GM18861 (cell line): ENCODE results near the gene FMR1NB.

Experiments
- ATAC-seq: cut with Tn5 transposase; IDR thresholded peaks from one replicate; pipeline ENCODE4 v1.9.1; 2021; ENCODE audit not compliant: unreplicated experiment

FMR1NB gene

GRCh38 chrX:148069759-148070503, 88.8 kb downstream of the FMR1NB start:
- ATAC-seq: peak; percentile 82

DNA sequence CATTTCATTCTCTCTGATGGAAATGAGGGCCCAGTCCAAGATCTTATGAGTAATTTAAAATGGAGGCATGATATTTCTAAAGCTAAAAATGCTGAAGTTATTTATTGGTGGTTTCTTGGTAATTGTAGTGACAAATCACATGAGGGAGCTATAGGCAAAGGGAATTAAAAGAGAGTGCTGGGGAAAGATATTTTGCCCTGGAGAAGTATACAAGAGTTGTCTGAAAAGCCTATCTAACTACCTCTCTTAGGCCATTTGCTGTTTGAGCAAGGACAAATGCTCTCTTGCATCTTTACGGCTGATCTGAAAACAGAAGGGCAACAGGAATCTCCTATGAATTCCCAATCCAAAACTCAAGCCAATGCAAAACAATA, 89.4 kb downstream of the FMR1NB start:
- no peak for ATAC-seq
